NOMO-1 treated with dmso at 0.1 percent for 144 hours (cell line): Measurements from ENCODE around the gene FAM53B.

ENCODE experiments used
- DNase-seq: peaks from one replicate; lab custom pipeline; 2025; ENCODE audit not compliant: unreplicated experiment; lab: John Stamatoyannopoulos, UW

Gene FAM53B

GRCh38 chr10:124681626-124682552 is 62.3 kb downstream of the FAM53B start:
- DNase-seq, result no peak

GRCh38 chr10:124681091-124681490 is 63.1 kb downstream of the FAM53B start:
- DNase-seq, result no peak

- no peak for DNase-seq
Observed at GRCh38 chr10:124680675-124681074, 63.5 kb downstream of the FAM53B start.

- DNase-seq, result no peak
Observed at GRCh38 chr10:124679401-124679800, 64.8 kb downstream of the FAM53B start.

GRCh38 chr10:124678557-124679240 is 65.5 kb downstream of the FAM53B start:
- DNase-seq, result no peak

- DNase-seq, result no peak
Observed at GRCh38 chr10:124677749-124678556, 66.2 kb downstream of the FAM53B start.

- DNase-seq, result no peak
Observed at GRCh38 chr10:124677293-124677699, 66.9 kb downstream of the FAM53B start.

GRCh38 chr10:124676416-124677062 is 67.6 kb downstream of the FAM53B start:
- no peak for DNase-seq

GRCh38 chr10:124675824-124676223 is 68.4 kb downstream of the FAM53B start:
- DNase-seq, result no peak

GRCh38 chr10:124675261-124675660 is 68.9 kb downstream of the FAM53B start:
- DNase-seq, result no peak

GRCh38 chr10:124674768-124675222 is 69.4 kb downstream of the FAM53B start:
- no peak for DNase-seq

- no peak for DNase-seq
Observed at GRCh38 chr10:124672181-124672638, 72.0 kb downstream of the FAM53B start.

- DNase-seq, result no peak
Observed at GRCh38 chr10:124671486-124672075, 72.6 kb downstream of the FAM53B start.

GRCh38 chr10:124670849-124671248 is 73.3 kb downstream of the FAM53B start:
- no peak for DNase-seq

- DNase-seq, result no peak
Observed at GRCh38 chr10:124669824-124670654, 74.1 kb downstream of the FAM53B start.

- DNase-seq, result no peak
Observed at GRCh38 chr10:124669141-124669823, 74.9 kb downstream of the FAM53B start.

GRCh38 chr10:124668517-124669051 is 75.6 kb downstream of the FAM53B start:
- DNase-seq, result no peak
